NCI-H524 (cell line): ENCODE measurements around the gene B4GALT7.

ENCODE experiments used
- DNase-seq, 2 experiments: peaks; one replicate each; lab custom pipeline; 2025; lab: John Stamatoyannopoulos, UW

B4GALT7 gene

DNA sequence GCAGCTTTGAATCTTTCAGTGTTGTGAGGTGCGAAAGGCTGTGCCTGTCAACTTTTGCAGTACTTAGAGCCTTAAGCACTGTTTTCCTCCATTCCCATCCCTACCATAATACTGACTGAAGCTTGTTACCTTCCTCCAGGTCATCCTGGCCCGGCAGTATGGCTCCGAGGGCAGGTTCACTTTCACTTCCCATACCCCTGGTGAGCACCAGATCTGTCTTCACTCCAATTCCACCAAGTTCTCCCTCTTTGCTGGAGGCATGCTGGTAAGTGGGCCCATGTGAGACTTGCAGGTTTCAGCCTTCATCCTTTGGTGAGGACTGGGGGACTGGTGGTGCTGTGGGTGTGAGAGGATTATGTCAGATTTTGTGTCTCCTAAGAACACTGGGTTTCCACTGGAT lies 6.4 kb upstream of the B4GALT7 start:
- DNase-seq: no peak

- no peak for DNase-seq
Measured at GRCh38 chr5:177594071-177594470, 5.9 kb upstream of the B4GALT7 start.

DNA sequence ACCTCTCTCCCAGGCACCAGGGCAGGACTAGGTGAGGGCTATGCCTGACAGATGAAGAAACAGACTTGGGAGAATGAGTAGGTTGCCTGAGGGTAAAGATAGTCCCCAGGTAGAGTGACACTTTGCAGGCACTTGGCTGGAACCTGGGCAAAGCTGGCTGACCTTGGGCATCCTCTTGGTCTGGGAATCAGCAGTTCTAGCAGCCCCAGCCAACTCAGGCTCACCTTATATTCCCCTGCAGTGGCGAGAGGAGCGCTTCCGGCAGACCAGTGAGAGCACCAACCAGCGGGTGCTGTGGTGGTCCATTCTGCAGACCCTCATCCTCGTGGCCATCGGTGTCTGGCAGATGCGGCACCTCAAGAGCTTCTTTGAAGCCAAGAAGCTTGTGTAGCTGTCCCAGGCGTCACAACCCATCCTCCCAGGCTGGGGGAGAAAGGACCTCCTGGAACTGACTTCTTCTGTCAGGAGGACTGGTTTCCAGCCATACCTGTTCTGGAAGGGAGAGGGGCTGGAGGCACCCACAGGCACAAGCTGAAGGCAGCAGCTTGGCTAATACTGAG lies 4.8 kb upstream of the B4GALT7 start:
- no peak for DNase-seq

- DNase-seq: no peak
Measured at GRCh38 chr5:177595991-177596774, 3.7 kb upstream of the B4GALT7 start.

GRCh38 chr5:177596775-177597238 lies 3.1 kb upstream of the B4GALT7 start:
- DNase-seq: no peak

GRCh38 chr5:177598477-177598876 lies 1.5 kb upstream of the B4GALT7 start:
- no peak for DNase-seq

DNA sequence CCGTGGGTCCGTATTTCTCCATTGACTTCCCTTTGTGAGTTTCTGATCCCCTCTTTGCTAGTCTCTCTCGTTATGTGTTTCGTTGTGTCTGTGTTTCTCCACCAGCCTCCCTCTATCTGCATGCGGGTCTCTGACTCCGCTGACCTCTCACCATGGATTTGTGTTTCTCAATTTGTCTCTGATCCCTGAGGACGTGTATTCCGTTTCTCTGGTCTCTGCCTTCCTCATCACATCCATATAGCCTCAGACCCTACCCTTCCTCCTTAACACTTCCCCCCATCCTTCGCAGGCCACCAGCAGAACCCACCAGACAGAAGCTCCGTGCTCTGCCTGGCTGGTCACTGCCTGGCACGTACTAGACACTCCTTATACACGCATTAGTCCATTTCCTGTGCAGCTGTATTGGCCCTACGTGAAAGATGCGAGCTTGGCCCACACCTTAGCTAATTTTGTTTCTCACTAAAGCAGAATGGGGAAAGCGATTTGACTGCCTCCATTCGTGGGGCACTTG lies 631 bp downstream of the B4GALT7 start:
- DNase-seq: no peak

DNA sequence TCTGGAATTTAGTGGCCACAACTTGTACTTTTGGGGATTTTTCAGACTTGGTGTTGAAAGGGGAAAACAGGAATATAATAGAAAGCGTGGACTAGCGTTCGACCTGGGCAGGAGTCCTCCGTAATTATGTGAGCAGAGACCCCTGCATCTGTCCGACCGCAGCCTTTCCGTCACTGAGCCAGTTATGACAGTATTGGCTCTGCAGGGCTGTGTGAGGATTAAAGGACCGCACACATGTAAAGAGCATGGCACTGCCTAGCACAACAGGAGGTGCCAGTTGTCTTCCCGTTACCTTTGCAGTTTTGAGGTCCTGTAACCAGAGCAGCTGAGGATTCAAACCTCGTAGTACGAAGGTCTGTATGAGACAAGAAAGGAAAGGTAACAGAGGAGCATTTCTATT lies 1.2 kb downstream of the B4GALT7 start:
- no peak for DNase-seq

DNA sequence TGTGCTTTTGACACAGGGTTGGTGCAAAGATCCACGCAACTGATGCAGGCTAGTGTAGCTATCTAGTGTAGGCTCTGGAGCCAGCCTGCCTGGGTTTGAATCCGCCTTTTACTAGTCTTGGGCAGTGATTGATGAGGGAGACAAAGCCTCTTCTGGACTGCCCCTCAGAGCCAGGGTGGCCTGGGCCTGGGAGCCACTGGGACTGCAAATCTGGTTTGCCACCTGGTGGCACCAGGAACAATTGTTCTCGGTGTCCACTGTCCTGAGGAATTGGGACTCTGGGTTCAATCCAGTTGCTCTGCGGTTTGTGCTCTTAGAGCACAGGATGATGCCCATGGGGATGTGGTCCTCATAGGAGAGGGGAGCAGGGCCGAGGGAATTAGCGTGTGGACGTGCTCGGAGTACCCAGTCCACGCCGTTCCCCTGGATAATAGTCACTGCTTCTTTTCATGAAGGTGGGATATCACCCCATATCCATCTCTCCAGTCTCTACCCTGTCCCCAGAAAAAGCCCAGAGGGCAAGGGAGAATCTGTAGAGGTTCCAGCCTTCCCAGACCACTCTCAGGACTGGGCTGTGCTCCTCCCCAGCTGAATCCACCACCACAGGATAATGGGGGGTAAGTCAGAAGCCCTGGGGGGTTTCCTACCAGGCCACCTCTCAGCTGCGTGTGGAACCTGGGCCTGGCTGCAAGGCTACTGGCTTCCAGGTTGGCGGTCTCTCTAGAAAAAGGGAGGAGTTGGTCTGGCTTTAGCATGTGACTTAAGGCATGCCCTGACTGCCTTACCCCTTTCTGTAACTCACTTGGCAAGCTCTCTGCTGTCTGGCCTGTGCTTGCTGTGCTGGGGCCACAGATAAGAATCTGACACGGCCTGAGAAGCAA lies 1.9 kb downstream of the B4GALT7 start:
- no peak for DNase-seq

DNA sequence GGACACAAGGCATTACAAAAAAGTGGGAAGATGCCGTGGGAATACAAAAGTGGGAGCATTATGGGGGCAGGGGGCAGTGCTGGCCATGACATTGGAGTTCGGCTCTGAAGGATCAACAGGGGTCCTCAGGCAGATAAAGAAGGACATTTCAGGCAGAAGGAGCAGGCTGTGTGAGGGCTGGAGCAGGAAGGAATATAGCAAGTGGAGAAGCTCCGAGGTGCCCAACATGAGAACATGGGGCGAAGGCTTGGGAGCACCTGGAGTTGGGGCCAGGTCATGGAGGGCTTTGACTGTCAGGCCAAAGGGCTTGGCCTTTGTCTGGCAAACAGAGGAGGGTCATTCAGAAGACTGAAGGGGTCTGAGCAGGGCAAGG lies 2.5 kb downstream of the B4GALT7 start:
- DNase-seq: no peak

DNA sequence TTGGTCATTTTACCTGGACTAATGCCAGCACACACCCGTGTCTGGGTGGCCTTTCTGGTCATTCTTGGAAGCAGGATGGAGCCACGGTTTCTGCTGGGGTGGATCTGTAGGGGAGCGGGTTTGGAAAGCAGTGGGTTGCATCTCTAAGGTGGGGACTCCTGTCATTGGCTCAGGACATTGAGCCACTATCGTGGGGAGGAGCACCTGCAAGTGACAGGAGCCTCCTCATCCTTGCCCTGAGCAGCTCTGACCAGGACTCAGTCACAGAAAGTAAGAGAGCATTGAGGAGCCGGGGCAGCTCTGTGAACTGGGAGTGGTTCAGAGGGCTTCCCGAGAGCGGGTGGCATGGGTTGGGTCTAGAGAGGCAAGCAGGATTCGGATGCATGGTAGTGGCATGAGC lies 3.7 kb downstream of the B4GALT7 start:
- no peak for DNase-seq

DNA sequence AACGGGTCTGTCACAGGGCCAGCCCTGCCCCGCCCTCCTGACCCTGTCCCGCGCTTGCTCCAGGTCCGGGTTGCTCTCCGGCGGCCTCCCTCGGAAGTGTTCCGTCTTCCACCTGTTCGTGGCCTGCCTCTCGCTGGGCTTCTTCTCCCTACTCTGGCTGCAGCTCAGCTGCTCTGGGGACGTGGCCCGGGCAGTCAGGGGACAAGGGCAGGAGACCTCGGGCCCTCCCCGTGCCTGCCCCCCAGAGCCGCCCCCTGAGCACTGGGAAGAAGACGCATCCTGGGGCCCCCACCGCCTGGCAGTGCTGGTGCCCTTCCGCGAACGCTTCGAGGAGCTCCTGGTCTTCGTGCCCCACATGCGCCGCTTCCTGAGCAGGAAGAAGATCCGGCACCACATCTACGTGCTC lies 4.2 kb downstream of the B4GALT7 start:
- DNase-seq: no peak

GRCh38 chr5:177604656-177605055 lies 4.7 kb downstream of the B4GALT7 start:
- no peak for DNase-seq

DNA sequence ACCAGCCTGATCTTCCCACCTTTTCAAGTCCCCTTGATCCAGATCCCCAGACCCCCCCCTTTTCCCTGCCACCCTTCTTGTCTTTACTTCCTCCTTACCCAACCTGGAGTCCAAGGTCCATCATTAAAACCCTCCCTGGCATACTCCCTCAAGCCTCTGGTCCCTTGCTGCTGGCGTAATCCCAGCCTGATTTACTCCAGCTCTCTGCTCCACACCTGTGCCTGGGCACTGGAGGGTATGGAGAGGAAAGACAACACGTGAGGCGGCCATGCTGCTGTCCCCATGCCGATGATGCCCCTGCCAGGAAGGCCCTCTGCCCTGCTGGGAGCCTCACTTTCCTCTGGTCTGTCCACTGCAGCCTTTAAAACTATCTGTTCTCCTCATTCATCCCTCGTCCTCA lies 5.1 kb downstream of the B4GALT7 start:
- no peak for DNase-seq

DNA sequence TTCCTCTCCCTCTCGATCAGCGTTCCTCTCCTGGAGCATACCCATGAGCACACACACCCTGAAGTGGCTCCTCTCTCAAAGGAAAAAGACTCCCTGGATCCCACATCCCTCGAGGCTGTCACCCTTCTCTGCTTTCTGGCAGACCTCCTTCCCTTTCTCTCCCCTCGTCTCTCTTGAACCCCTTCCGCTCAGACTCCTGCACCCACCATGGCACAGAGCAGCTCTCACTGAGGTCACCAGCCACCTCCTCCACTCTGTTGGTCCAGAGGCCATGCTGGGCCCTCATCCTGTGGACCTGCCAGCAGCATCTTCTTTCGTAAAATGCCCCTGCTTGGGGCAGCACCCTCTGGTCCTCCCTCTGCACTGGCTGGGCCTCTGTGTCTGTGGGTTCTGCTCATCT lies 5.7 kb downstream of the B4GALT7 start:
- no peak for DNase-seq

DNA sequence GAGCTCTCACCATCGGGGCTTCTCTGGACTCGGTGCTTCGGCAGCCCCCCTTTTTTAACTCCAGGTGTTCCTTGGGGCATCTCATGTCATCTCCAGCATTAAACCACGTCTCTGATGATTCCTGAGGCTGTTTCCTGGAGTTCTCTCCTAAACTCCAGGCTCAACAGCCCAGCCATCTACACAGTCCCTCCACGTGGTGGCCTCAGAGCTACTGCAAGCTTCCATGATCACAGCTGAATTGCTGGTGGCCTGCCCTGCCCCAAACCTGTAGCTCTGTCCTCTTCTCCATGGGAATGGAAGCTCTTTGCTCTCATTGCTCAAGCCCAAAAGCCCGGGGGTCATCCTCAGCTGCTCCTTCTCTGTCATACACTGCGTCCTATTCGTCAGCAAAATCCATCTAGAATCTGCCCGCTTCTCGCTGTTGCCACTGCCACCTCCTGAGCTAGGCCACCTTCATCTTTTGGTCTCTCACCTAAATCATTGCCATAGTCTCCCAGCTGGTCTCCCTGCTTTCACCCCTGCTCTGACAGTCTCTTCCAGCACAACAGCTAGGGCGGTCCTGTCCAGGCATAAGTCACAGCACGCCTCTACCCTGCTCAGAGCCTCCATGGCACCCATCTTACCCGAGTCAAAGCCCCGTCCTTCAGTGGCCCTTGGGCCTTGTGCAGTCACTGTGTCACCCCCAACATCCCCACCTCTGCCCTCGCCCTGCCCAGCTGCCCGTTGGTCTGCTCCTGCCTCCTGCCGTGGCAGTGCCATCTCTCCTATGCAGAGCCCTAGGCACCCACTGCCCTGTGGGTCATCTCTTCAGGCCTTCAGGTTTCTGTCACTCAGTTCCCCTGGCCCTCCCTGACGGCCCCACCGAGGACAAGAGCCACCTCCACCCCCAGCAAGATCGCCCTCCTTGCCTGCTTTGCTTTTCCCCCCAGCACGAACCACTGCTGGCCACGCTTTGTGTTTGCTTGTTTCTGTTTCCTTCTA lies 6.4 kb downstream of the B4GALT7 start:
- no peak for DNase-seq

- DNase-seq: no peak
Measured at GRCh38 chr5:177607115-177607451, 7.2 kb downstream of the B4GALT7 start.

- peak; percentile 24 to 65 for DNase-seq
Measured at GRCh38 chr5:177607452-177608192, 7.7 kb downstream of the B4GALT7 start.

DNA sequence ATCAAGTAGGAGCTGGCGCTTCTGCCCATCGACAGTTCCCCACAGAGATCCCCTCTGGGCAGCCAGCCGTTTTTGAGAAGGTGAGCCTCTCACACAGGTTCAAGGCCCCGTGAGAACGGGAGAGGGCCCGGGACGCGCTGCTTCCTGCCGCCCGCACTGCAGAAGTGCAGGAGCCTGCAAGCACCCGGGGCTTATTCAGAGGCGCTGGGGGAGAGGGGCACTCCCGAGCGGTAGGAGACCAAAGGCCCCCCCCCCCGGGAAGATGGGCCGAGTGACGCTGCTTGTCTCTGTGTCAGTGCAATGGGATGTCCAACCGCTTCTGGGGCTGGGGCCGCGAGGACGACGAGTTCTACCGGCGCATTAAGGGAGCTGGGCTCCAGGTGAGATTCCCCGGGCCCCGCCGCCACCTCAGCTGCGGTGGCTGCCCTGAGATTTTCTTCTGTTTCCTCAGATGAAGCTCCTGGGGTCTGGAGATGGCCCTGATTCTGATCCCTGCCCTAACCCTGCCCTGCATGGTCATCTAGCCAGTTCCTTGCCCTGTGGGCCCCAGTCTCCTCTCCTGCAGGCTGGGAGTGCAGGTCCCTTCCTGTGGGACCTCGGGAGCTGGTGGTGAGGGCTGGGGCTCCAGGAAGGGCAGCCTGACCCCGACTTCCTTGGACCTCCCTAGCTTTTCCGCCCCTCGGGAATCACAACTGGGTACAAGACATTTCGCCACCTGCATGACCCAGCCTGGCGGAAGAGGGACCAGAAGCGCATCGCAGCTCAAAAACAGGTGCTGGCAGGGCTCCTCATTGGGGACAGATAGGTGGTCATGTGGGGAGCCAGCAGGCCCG lies 8.5 kb downstream of the B4GALT7 start:
- DNase-seq: no peak
